ENCODE data around the gene CDH24. TPM values are rescaled to one million over a fixed set of nuclear protein-coding genes. Genes with fewer than 3 reads are reported as not detected.

Gene CDH24
- total and polyA plus RNA-seq, 10 of the 15 experiments (the other 5 are each of a cell fraction or from before 2014, with no cell fraction given), result 0.10 to 1.5 (median 0.45) TPM; not detected in 2

DNA sequence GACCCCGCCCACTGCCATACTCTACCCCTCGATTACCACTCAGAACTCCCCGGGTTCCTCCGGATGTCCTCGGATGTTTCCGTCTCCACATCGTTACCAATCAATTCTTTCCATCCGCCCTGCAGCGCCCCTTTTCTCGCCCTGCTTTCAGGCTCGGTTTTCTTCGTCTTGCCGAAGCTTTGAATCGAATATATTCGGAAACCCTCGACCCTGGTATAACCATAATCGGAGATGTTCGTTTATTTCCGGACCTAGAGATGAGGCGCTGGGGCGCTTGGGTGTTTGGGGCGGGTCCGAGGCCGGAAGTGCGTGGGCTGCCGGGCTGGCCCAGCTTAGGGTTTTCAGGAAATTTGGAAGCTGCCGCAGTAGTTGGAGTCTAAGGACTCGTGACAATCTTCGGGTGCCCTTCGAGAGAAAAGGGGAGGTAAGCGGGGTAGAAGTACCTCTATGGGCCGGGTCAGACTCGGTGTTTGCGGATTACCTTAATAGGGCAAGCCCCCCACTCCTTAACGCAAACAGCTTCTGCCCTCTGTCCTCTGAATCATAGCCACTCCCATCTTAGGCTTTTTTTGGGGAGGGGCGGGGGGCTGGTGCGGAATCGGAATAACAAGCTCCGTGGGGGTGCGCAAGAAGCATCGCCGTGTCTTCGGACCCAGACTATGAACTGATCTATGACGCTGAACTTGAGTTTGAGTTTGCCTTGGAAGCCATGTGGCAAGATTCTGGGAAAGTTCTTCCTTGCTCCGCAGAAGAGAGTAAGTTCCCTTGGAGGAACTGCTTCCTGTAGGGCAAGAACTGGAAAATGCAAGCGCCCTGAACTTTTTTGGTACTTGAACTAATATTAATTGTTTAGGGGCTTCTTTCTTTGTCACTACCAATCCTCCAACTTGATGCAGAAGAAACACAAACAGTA, 38.1 kb upstream of the CDH24 start, which contains the start of gene C14orf119 (continued):
- TF ChIP-seq, protein P1, sequence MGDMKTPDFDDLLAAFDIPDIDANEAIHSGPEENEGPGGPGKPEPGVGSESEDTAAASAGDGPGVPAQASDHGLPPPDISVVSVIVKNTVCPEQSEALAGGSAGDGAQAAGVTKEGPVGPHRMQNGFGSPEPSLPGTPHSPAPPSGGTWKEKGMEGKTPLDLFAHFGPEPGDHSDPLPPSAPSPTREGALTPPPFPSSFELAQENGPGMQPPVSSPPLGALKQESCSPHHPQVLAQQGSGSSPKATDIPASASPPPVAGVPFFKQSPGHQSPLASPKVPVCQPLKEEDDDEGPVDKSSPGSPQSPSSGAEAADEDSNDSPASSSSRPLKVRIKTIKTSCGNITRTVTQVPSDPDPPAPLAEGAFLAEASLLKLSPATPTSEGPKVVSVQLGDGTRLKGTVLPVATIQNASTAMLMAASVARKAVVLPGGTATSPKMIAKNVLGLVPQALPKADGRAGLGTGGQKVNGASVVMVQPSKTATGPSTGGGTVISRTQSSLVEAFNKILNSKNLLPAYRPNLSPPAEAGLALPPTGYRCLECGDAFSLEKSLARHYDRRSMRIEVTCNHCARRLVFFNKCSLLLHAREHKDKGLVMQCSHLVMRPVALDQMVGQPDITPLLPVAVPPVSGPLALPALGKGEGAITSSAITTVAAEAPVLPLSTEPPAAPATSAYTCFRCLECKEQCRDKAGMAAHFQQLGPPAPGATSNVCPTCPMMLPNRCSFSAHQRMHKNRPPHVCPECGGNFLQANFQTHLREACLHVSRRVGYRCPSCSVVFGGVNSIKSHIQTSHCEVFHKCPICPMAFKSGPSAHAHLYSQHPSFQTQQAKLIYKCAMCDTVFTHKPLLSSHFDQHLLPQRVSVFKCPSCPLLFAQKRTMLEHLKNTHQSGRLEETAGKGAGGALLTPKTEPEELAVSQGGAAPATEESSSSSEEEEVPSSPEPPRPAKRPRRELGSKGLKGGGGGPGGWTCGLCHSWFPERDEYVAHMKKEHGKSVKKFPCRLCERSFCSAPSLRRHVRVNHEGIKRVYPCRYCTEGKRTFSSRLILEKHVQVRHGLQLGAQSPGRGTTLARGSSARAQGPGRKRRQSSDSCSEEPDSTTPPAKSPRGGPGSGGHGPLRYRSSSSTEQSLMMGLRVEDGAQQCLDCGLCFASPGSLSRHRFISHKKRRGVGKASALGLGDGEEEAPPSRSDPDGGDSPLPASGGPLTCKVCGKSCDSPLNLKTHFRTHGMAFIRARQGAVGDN (IDR thresholded peaks at IDR 0.05), result peak; percentile 59
- TF ChIP-seq IRF4 (IDR thresholded peaks at IDR 0.05; ENCODE audit: low read depth, low read length), result 0 out of 2 replicates have a peak, but pooled peaks have one; percentile 9
- peak; percentile 42; the same call in 1 of the 2 replicates for TF ChIP-seq HCFC1 (IDR thresholded peaks at IDR 0.05; ENCODE audit: low read length)
- peak; percentile 29; the same call in 1 of the 2 replicates for TF ChIP-seq NR2C1 (IDR thresholded peaks at IDR 0.05)
- TF ChIP-seq, protein P2, sequence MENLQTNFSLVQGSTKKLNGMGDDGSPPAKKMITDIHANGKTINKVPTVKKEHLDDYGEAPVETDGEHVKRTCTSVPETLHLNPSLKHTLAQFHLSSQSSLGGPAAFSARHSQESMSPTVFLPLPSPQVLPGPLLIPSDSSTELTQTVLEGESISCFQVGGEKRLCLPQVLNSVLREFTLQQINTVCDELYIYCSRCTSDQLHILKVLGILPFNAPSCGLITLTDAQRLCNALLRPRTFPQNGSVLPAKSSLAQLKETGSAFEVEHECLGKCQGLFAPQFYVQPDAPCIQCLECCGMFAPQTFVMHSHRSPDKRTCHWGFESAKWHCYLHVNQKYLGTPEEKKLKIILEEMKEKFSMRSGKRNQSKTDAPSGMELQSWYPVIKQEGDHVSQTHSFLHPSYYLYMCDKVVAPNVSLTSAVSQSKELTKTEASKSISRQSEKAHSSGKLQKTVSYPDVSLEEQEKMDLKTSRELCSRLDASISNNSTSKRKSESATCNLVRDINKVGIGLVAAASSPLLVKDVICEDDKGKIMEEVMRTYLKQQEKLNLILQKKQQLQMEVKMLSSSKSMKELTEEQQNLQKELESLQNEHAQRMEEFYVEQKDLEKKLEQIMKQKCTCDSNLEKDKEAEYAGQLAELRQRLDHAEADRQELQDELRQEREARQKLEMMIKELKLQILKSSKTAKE (IDR thresholded peaks at IDR 0.05; ENCODE audit: low read depth, poor library complexity, severe bottlenecking), result peak; percentile 18
- no peak for TF ChIP-seq ETV6 (conservative IDR thresholded peaks at IDR 0.05 in 1 of 2, IDR thresholded peaks at IDR 0.05 in 1 of 2; ENCODE audit: borderline replicate concordance in 1 of 2, low read depth in 1 of 2)
- TF ChIP-seq, protein P3, sequence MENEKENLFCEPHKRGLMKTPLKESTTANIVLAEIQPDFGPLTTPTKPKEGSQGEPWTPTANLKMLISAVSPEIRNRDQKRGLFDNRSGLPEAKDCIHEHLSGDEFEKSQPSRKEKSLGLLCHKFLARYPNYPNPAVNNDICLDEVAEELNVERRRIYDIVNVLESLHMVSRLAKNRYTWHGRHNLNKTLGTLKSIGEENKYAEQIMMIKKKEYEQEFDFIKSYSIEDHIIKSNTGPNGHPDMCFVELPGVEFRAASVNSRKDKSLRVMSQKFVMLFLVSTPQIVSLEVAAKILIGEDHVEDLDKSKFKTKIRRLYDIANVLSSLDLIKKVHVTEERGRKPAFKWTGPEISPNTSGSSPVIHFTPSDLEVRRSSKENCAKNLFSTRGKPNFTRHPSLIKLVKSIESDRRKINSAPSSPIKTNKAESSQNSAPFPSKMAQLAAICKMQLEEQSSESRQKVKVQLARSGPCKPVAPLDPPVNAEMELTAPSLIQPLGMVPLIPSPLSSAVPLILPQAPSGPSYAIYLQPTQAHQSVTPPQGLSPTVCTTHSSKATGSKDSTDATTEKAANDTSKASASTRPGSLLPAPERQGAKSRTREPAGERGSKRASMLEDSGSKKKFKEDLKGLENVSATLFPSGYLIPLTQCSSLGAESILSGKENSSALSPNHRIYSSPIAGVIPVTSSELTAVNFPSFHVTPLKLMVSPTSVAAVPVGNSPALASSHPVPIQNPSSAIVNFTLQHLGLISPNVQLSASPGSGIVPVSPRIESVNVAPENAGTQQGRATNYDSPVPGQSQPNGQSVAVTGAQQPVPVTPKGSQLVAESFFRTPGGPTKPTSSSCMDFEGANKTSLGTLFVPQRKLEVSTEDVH (IDR thresholded peaks at IDR 0.05; ENCODE audit: low read depth, partially characterized antibody), result no peak
- TF ChIP-seq, protein P4, sequence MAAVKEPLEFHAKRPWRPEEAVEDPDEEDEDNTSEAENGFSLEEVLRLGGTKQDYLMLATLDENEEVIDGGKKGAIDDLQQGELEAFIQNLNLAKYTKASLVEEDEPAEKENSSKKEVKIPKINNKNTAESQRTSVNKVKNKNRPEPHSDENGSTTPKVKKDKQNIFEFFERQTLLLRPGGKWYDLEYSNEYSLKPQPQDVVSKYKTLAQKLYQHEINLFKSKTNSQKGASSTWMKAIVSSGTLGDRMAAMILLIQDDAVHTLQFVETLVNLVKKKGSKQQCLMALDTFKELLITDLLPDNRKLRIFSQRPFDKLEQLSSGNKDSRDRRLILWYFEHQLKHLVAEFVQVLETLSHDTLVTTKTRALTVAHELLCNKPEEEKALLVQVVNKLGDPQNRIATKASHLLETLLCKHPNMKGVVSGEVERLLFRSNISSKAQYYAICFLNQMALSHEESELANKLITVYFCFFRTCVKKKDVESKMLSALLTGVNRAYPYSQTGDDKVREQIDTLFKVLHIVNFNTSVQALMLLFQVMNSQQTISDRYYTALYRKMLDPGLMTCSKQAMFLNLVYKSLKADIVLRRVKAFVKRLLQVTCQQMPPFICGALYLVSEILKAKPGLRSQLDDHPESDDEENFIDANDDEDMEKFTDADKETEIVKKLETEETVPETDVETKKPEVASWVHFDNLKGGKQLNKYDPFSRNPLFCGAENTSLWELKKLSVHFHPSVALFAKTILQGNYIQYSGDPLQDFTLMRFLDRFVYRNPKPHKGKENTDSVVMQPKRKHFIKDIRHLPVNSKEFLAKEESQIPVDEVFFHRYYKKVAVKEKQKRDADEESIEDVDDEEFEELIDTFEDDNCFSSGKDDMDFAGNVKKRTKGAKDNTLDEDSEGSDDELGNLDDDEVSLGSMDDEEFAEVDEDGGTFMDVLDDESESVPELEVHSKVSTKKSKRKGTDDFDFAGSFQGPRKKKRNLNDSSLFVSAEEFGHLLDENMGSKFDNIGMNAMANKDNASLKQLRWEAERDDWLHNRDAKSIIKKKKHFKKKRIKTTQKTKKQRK (IDR thresholded peaks at IDR 0.05; ENCODE audit: low read depth, low read length), result no peak
- peak; percentile 79; the same call in 1 of the 2 replicates for TF ChIP-seq SIN3A (IDR thresholded peaks at IDR 0.05; ENCODE audit: low read depth, low read length)
- TF ChIP-seq IKZF1 (conservative IDR thresholded peaks at IDR 0.05), result peak; percentile 70
